DOHH2 (cell line): ENCODE data around the gene RAB13.

Experiments used
- CTCF ChIP-seq: fragments of 200-600 bp; sonication (generic); IDR thresholded peaks from one replicate; pipeline ENCODE4 v1.5.1; 2014; ENCODE audit warnings: antibody characterized with exemption, mild to moderate bottlenecking, low read depth, low read length; ENCODE audit not compliant: poor library complexity, severe bottlenecking
- EZH2phosphoT487 ChIP-seq: fragments of 200-600 bp; sonication (generic); IDR thresholded peaks from 2 replicates; pipeline ENCODE4 v1.6.1; 2017; ENCODE audit warnings: borderline replicate concordance, mild to moderate bottlenecking, antibody characterized with exemption, low read length, moderate library complexity, mixed read lengths

DNA sequence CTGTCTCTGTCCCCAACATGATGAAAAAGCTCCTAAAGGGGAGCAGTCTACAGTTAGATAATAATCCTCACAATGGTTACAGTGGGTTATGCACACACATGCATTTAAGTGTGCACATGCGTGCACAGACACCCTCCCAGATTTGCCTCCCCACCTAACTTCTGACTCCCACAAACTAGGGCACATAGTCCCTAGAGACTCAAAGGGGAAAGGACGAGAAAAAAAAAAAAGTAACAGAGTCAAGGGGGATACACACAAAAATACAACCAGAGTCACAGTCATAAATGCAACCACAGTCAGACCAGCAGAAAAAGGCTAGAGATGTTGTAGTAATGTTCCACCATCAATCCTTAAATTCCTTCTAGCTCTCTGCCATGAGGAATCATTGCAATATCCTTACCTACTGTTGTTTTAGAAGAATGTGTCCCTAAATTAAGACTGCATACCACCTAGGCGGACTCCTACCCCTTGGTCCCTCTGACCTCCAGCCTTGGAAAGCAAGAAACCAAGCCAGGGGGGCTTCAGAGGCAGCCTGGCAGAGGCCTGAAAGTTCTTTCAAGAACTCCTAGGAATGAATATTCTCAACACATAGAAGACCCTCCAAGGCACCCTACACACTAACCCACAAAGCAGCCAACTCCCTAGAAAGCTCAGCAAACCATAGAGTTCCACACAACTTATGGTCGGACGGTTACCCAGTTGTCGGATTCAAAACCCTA lies 29.0 kb downstream of the RAB13 start:
- TF ChIP-seq CTCF (no peak), EZH2phosphoT487 (no peak)
